GM19099 (cell line): ENCODE results near the gene KRTAP10-2.

Experiments used
- POLR2A ChIP-seq: IDR thresholded peaks from 3 replicates; pipeline ENCODE4 v1.6.1; 2011; ENCODE audit warnings: low read depth; ENCODE audit not compliant: insufficient read length; ENCODE audit errors: extremely low read depth

The KRTAP10-2 gene

GRCh38 chr21:44552136-44552535 is 831 bp upstream of the KRTAP10-2 start:
- no peak for TF ChIP-seq POLR2A

- TF ChIP-seq POLR2A = no peak
These were observed 498 bp downstream of the KRTAP10-2 start for GRCh38 chr21:44550807-44551206.

GRCh38 chr21:44549525-44550211 is 1.6 kb downstream of the KRTAP10-2 start:
- no peak for TF ChIP-seq POLR2A

- TF ChIP-seq POLR2A = no peak
These were observed 2.4 kb downstream of the KRTAP10-2 start for GRCh38 chr21:44548922-44549321.

GRCh38 chr21:44548381-44548780 is 2.9 kb downstream of the KRTAP10-2 start:
- TF ChIP-seq POLR2A = no peak

GRCh38 chr21:44547656-44548331 is 3.5 kb downstream of the KRTAP10-2 start:
- TF ChIP-seq POLR2A = no peak

GRCh38 chr21:44544566-44544965 is 6.7 kb downstream of the KRTAP10-2 start:
- TF ChIP-seq POLR2A = no peak

- no peak for TF ChIP-seq POLR2A
These were observed 8.6 kb downstream of the KRTAP10-2 start for GRCh38 chr21:44542716-44543115.

GRCh38 chr21:44540741-44541288 is 10.5 kb downstream of the KRTAP10-2 start:
- TF ChIP-seq POLR2A = no peak

- TF ChIP-seq POLR2A = no peak
These were observed 11.2 kb downstream of the KRTAP10-2 start, which contains the start of gene KRTAP10-1 for GRCh38 chr21:44539991-44540666. TSS of gene KRTAP10-1 (minus strand) at chr21:44540195. CDS start at chr21:44540150, 45 bp downstream.

- TF ChIP-seq POLR2A = no peak
These were observed 12.3 kb downstream of the KRTAP10-2 start for GRCh38 chr21:44539046-44539445.

- no peak for TF ChIP-seq POLR2A
These were observed 13.1 kb downstream of the KRTAP10-2 start for GRCh38 chr21:44537930-44538911.

GRCh38 chr21:44535963-44536362 is 15.3 kb downstream of the KRTAP10-2 start:
- no peak for TF ChIP-seq POLR2A

GRCh38 chr21:44534688-44535087 is 16.6 kb downstream of the KRTAP10-2 start:
- TF ChIP-seq POLR2A = no peak
